SK-N-SH treated with all-trans-retinoic acid at 6 μM for 48 hours (cell line): Measurements from ENCODE around the gene TTC33.

Experiments used
- ATAC-seq: fragments of 200-7000 bp; cut with Tn5 transposase; 3 replicates; pipeline ENCODE4 v1.9.1; 2020; ENCODE audit warnings: mild to moderate bottlenecking, moderate library complexity
- ARNTL ChIP-seq: fragments of 450-650 bp; formaldehyde crosslinking; IDR thresholded peaks from 2 replicates; pipeline ENCODE4 v1.5.0; 2020; ENCODE audit warnings: low read depth, mild to moderate bottlenecking, moderate library complexity, borderline replicate concordance
- BACH2 ChIP-seq: fragments of 250-450 bp; sonication (Bioruptor Pico); IDR thresholded peaks from 2 replicates; pipeline ENCODE4 v1.9.0; 2021; ENCODE audit warnings: mild to moderate bottlenecking, borderline replicate concordance
- ESRRG ChIP-seq: fragments of 250-450 bp; sonication (Bioruptor Pico); IDR thresholded peaks from 2 replicates; pipeline ENCODE4 v1.6.1; 2021; ENCODE audit warnings: mild to moderate bottlenecking
- ISL1 ChIP-seq: fragments of 250-450 bp; sonication (Bioruptor Pico); IDR thresholded peaks from 2 replicates; pipeline ENCODE4 v2.1.2; 2022; ENCODE audit warnings: mild to moderate bottlenecking, moderate library complexity
- OSR1 ChIP-seq: fragments of 250-450 bp; sonication (Bioruptor Pico); IDR thresholded peaks from 2 replicates; pipeline ENCODE4 v1.8.0; 2022; ENCODE audit warnings: moderate library complexity, mild to moderate bottlenecking, inconsistent platforms
- RARB ChIP-seq: fragments of 250-450 bp; sonication (Bioruptor Pico); IDR thresholded peaks from 2 replicates; pipeline ENCODE4 v1.8.0; 2021; ENCODE audit warnings: mild to moderate bottlenecking, moderate library complexity
- SNAI2 ChIP-seq: fragments of 250-450 bp; sonication (Bioruptor Pico); IDR thresholded peaks from 2 replicates; pipeline ENCODE4 v1.5.0; 2020; ENCODE audit warnings: mild to moderate bottlenecking, moderate library complexity
- TOX ChIP-seq: fragments of 250-450 bp; sonication (Bioruptor Pico); IDR thresholded peaks from 2 replicates; pipeline ENCODE4 v1.8.0; 2021; ENCODE audit warnings: mild to moderate bottlenecking, moderate library complexity, borderline replicate concordance
- ZC3H10 ChIP-seq: fragments of 250-450 bp; sonication (Bioruptor Pico); IDR thresholded peaks from 2 replicates; pipeline ENCODE4 v1.5.1; 2021; ENCODE audit warnings: mild to moderate bottlenecking, moderate library complexity
- ZFP3 ChIP-seq: fragments of 250-450 bp; sonication (Bioruptor Pico); IDR thresholded peaks from 2 replicates; pipeline ENCODE4 v1.5.0; 2020; ENCODE audit warnings: mild to moderate bottlenecking, moderate library complexity
- ZFP30 ChIP-seq: fragments of 450-650 bp; formaldehyde crosslinking; IDR thresholded peaks from 2 replicates; pipeline ENCODE4 v1.5.0; 2022; ENCODE audit warnings: mild to moderate bottlenecking, moderate library complexity
- ZNF565 ChIP-seq: fragments of 450-650 bp; formaldehyde crosslinking; conservative IDR thresholded peaks from 2 replicates; pipeline ENCODE4 v1.5.0; 2020; ENCODE audit warnings: low read depth, mild to moderate bottlenecking, moderate library complexity
- ZNF70 ChIP-seq: fragments of 450-650 bp; formaldehyde crosslinking; IDR thresholded peaks from 2 replicates; pipeline ENCODE4 v1.5.0; 2020; ENCODE audit warnings: mild to moderate bottlenecking, moderate library complexity
- ZNF8 ChIP-seq: fragments of 450-650 bp; formaldehyde crosslinking; IDR thresholded peaks from 2 replicates; pipeline ENCODE4 v1.5.0; 2020; ENCODE audit warnings: mild to moderate bottlenecking, moderate library complexity
- TF ChIP-seq, protein P1 (sequence below): fragments of 250-450 bp; sonication (Bioruptor Pico); IDR thresholded peaks from 2 replicates; pipeline ENCODE4 v1.5.1; 2020; ENCODE audit warnings: low read depth, mild to moderate bottlenecking, moderate library complexity
- TF ChIP-seq, protein P2 (sequence below): fragments of 250-450 bp; sonication (Bioruptor Pico); IDR thresholded peaks from 2 replicates; pipeline ENCODE4 v1.8.0; 2021; ENCODE audit warnings: low read depth, mild to moderate bottlenecking, moderate library complexity, borderline replicate concordance
- TF ChIP-seq, protein P3 (sequence below): fragments of 250-450 bp; sonication (Bioruptor Pico); IDR thresholded peaks from 2 replicates; pipeline ENCODE4 v1.8.0; 2020; ENCODE audit warnings: mild to moderate bottlenecking, moderate library complexity, borderline replicate concordance
- TF ChIP-seq, protein P4 (sequence below): fragments of 250-450 bp; sonication (Bioruptor Pico); IDR thresholded peaks from 2 replicates; pipeline ENCODE4 v1.5.1; 2021; ENCODE audit warnings: mild to moderate bottlenecking, moderate library complexity
- TF ChIP-seq, protein P5 (sequence below): fragments of 250-450 bp; sonication (Bioruptor Pico); IDR thresholded peaks from 2 replicates; pipeline ENCODE4 v1.5.0; 2020; ENCODE audit warnings: mild to moderate bottlenecking, moderate library complexity

The TTC33 gene

DNA sequence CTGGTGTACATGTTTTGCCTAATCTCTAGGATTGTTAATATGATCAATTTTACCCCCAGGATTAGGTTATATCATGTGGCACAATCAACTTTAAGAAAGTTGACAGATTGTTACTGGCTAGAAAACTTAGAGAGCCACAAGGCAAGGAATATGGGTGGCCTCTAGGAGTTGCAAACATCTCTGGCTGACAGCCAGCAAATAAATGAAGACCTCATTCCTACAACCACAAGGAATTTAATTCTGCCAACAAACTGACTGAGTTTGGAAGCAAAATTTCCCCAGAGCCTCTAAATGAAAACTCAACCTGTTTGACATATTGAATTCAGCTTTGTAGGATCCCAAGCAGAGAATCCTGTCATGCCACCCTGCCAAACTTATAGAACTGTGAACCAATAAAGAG lies 272.4 kb downstream of the TTC33 start:
- no peak for ATAC-seq

DNA sequence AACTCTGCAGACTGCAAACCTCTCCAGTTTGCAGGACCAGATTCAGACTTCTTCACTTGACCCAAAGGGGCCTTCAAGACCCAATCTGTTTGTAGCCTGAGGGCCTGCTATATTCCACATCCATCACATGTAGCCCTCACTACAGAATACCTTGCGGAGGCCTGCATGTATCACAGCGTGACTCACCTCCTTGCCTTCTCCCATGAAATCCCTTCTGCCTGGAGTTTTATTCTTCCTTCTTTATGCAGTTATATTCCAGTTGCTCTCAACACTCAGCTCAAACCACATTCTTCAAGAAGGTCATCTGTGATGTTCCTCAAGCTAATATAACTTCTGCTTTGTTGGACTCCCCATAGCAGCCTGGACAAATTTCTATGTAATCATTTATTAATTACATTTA lies 274.5 kb downstream of the TTC33 start:
- no peak for ATAC-seq
- TF ChIP-seq ZFP30 (CRISPR knock-in tag) (no peak), ZC3H10 (no peak), ISL1 (CRISPR knock-in tag) (no peak), SNAI2 (CRISPR knock-in tag) (no peak), ZNF565 (CRISPR knock-in tag) (no peak), ARNTL (no peak), BACH2 (no peak), RARB (CRISPR knock-in tag) (no peak), TOX (CRISPR knock-in tag) (no peak), ZNF8 (CRISPR knock-in tag) (no peak), ZNF70 (no peak)
- TF ChIP-seq, protein P1, sequence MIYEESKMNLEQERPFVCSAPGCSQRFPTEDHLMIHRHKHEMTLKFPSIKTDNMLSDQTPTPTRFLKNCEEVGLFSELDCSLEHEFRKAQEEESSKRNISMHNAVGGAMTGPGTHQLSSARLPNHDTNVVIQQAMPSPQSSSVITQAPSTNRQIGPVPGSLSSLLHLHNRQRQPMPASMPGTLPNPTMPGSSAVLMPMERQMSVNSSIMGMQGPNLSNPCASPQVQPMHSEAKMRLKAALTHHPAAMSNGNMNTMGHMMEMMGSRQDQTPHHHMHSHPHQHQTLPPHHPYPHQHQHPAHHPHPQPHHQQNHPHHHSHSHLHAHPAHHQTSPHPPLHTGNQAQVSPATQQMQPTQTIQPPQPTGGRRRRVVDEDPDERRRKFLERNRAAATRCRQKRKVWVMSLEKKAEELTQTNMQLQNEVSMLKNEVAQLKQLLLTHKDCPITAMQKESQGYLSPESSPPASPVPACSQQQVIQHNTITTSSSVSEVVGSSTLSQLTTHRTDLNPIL (CRISPR knock-in tag), result no peak
- TF ChIP-seq, protein P2, sequence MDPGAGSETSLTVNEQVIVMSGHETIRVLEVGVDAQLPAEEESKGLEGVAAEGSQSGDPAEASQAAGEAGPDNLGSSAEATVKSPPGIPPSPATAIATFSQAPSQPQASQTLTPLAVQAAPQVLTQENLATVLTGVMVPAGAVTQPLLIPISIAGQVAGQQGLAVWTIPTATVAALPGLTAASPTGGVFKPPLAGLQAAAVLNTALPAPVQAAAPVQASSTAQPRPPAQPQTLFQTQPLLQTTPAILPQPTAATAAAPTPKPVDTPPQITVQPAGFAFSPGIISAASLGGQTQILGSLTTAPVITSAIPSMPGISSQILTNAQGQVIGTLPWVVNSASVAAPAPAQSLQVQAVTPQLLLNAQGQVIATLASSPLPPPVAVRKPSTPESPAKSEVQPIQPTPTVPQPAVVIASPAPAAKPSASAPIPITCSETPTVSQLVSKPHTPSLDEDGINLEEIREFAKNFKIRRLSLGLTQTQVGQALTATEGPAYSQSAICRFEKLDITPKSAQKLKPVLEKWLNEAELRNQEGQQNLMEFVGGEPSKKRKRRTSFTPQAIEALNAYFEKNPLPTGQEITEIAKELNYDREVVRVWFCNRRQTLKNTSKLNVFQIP (CRISPR knock-in tag), result no peak
- TF ChIP-seq, protein P3, sequence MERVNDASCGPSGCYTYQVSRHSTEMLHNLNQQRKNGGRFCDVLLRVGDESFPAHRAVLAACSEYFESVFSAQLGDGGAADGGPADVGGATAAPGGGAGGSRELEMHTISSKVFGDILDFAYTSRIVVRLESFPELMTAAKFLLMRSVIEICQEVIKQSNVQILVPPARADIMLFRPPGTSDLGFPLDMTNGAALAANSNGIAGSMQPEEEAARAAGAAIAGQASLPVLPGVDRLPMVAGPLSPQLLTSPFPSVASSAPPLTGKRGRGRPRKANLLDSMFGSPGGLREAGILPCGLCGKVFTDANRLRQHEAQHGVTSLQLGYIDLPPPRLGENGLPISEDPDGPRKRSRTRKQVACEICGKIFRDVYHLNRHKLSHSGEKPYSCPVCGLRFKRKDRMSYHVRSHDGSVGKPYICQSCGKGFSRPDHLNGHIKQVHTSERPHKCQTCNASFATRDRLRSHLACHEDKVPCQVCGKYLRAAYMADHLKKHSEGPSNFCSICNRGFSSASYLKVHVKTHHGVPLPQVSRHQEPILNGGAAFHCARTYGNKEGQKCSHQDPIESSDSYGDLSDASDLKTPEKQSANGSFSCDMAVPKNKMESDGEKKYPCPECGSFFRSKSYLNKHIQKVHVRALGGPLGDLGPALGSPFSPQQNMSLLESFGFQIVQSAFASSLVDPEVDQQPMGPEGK, result no peak

More for the DNA sequence above, 272.4 kb downstream of the TTC33 start:
- TF ChIP-seq ZNF8 (CRISPR knock-in tag) (no peak), RARB (CRISPR knock-in tag) (no peak), ARNTL (no peak)
- TF ChIP-seq, protein P4, sequence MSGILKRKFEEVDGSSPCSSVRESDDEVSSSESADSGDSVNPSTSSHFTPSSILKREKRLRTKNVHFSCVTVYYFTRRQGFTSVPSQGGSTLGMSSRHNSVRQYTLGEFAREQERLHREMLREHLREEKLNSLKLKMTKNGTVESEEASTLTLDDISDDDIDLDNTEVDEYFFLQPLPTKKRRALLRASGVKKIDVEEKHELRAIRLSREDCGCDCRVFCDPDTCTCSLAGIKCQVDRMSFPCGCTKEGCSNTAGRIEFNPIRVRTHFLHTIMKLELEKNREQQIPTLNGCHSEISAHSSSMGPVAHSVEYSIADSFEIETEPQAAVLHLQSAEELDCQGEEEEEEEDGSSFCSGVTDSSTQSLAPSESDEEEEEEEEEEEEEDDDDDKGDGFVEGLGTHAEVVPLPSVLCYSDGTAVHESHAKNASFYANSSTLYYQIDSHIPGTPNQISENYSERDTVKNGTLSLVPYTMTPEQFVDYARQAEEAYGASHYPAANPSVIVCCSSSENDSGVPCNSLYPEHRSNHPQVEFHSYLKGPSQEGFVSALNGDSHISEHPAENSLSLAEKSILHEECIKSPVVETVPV, result no peak

DNA sequence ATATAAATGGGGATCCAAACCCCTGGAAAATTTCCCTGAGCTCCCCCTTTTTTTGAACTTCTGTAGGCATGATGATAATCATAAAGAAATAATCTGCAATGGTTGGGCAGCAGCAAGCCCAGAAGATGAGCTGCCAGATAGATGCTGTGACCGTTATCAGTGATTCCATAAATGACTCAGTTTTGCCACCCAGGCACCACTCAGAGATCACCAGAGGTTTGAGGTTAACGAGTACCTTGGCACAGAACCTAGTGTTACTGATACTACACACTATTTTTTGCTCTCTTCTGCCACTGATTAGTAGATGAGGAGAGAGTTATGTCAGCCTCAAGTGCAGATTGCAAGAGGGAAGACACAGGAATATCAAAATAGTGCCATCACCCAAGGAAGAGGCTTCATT lies 275.4 kb downstream of the TTC33 start:
- TF ChIP-seq ARNTL (no peak), SNAI2 (CRISPR knock-in tag) (no peak), ESRRG (CRISPR knock-in tag) (no peak), OSR1 (CRISPR knock-in tag) (no peak), ZFP3 (no peak), ZNF8 (CRISPR knock-in tag) (no peak)
- TF ChIP-seq, protein P3, result no peak
- TF ChIP-seq, protein P1 (CRISPR knock-in tag), result no peak
- TF ChIP-seq, protein P5, sequence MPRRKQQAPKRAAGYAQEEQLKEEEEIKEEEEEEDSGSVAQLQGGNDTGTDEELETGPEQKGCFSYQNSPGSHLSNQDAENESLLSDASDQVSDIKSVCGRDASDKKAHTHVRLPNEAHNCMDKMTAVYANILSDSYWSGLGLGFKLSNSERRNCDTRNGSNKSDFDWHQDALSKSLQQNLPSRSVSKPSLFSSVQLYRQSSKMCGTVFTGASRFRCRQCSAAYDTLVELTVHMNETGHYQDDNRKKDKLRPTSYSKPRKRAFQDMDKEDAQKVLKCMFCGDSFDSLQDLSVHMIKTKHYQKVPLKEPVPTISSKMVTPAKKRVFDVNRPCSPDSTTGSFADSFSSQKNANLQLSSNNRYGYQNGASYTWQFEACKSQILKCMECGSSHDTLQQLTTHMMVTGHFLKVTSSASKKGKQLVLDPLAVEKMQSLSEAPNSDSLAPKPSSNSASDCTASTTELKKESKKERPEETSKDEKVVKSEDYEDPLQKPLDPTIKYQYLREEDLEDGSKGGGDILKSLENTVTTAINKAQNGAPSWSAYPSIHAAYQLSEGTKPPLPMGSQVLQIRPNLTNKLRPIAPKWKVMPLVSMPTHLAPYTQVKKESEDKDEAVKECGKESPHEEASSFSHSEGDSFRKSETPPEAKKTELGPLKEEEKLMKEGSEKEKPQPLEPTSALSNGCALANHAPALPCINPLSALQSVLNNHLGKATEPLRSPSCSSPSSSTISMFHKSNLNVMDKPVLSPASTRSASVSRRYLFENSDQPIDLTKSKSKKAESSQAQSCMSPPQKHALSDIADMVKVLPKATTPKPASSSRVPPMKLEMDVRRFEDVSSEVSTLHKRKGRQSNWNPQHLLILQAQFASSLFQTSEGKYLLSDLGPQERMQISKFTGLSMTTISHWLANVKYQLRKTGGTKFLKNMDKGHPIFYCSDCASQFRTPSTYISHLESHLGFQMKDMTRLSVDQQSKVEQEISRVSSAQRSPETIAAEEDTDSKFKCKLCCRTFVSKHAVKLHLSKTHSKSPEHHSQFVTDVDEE, result no peak
- ATAC-seq, result no peak
